ENCODE measurements around the gene LRCH1.
A peak's percentile ranks its signal among the peaks of the same experiment; 100 is the strongest.

LRCH1 gene

DNA sequence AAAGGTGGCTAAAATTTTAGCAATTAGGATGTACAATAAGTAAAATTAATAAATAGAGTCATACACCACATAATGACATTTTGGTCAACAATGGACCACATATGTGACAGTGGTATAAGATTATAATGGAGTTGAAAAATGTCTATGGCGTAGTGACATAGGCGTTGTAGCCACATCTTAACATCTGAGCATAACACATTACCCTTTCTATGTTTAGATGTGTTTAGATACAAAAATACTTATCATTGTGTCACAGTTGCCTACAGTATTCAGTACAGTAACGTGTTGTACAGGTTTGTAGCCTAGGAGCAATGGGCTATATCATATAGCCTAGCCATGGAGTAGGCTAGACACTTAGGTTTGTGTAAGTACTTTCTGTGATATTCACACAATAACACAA lies 111.2 kb downstream of the LRCH1 start:
- TF ChIP-seq POLR2A (IDR thresholded peaks at IDR 0.05; ENCODE audit: low read length) (no peak), GATA1 (IDR thresholded peaks at IDR 0.05; ENCODE audit: low read depth, low read length) (no peak)
- DNase-seq, result no peak

GRCh38 chr13:46665248-46665632 lies 112.3 kb downstream of the LRCH1 start:
- TF ChIP-seq GATA1 (IDR thresholded peaks at IDR 0.05; ENCODE audit: low read depth, low read length) (no peak), POLR2A (IDR thresholded peaks at IDR 0.05; ENCODE audit: low read length) (no peak)

GRCh38 chr13:46665633-46666482 lies 112.9 kb downstream of the LRCH1 start:
- no peak for DNase-seq
- TF ChIP-seq POLR2A (IDR thresholded peaks at IDR 0.05; ENCODE audit: low read length), result no peak
- TF ChIP-seq GATA1 (IDR thresholded peaks at IDR 0.05; ENCODE audit: low read depth, low read length), result no peak

More at GRCh38 chr13:46665248-46665632, 112.3 kb downstream of the LRCH1 start:
- no peak for DNase-seq

DNA sequence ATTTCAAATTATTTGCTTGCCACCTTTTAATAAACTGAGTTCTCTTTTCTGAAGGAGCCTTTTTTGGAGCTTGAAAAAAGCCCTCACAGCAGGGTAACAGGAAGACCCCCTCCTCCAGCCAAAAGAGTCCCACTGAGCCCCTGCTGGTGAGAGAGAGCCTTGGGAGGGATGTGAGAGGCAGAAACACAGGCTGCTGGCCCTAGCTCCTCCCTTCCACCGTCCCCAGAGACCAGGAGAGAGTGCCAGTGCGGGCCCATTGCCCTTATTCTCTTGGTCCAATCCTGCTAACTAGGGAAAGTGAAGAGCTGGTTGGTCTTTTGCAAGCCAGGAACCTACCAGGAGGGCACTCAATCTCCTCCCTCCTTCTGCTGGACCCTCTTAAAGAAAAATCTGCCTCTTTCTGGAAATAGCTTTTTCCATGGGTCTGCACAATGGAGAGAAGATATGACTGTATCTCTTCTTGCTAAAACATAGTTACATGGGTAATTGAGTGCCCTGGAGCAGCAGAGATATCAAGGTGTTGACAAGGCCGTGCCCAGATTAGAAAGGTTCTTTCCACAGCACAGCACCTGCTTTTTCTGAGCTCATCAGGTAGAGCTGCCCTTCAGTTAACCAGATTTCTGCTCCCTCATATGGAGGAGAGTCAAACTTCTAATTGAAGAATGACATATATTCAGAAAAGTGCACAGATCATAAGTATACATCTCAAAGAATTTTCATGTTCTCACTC lies 113.9 kb downstream of the LRCH1 start:
- TF ChIP-seq GATA1 (IDR thresholded peaks at IDR 0.05; ENCODE audit: low read depth, low read length), result no peak
- TF ChIP-seq POLR2A (IDR thresholded peaks at IDR 0.05; ENCODE audit: low read length), result no peak
- no peak for DNase-seq

GRCh38 chr13:46667687-46668281 lies 114.8 kb downstream of the LRCH1 start:
- no peak for TF ChIP-seq POLR2A (IDR thresholded peaks at IDR 0.05; ENCODE audit: low read length)
- no peak for TF ChIP-seq GATA1 (IDR thresholded peaks at IDR 0.05; ENCODE audit: low read depth, low read length)
- DNase-seq, result peak in 1 of 2 experiments; percentile 33

DNA sequence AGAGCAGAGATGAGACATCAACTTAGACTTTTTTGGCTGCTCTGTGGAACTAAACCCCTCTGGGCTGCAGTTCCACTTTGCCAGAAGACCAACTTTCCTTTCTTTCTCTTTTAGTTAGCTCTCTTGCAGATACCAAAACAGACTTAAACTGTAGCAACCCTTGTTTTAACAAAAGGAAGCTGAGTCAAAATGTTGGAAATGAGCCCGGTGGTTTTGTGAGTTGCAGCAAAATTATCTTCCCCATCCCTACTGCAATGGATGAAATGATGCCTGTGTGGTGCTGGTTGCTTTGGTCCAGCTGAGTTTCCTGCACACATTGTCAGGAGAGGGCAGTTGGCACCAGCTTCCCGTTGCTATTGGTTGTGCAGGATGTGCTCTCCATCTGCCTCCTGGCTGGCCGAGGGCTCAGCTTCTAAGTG lies 115.3 kb downstream of the LRCH1 start:
- DNase-seq, result peak; percentile 10 to 44
- no peak for TF ChIP-seq GATA1 (IDR thresholded peaks at IDR 0.05; ENCODE audit: low read depth, low read length)
- no peak for TF ChIP-seq POLR2A (IDR thresholded peaks at IDR 0.05; ENCODE audit: low read length)

DNA sequence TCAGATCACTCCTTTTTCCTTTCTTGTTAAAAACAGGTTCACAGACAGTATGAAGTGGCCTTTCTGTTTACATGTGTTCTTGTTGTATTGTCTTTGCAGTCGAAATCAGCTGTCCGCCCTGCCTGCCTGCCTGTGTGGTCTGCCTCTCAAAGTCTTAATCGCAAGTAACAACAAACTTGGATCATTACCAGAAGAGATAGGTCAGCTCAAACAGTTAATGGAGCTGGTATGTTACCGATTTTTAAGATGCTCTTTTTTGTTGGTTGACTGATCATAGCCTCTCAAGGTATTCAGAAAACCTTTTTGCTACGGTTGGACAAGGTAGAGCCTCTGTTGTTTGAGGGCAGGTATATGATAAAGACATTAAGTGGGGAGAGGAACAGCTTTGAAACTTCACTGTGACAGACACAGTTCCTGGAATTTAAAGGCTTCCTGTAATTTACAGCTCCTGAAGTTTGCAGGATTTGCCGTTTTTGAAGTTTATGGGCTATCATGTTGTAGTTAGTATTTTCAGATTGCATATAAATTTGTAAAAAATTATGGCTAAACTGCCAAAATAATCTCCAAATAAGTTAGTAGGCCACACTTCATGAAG lies 116.1 kb downstream of the LRCH1 start:
- TF ChIP-seq POLR2A (IDR thresholded peaks at IDR 0.05; ENCODE audit: low read length) (no peak), GATA1 (IDR thresholded peaks at IDR 0.05; ENCODE audit: low read depth, low read length) (no peak)
- DNase-seq, result peak; percentile 13 to 47

- TF ChIP-seq POLR2A (IDR thresholded peaks at IDR 0.05; ENCODE audit: low read length) (no peak), GATA1 (IDR thresholded peaks at IDR 0.05; ENCODE audit: low read depth, low read length) (no peak)
- no peak for DNase-seq
These were observed 119.5 kb downstream of the LRCH1 start for GRCh38 chr13:46672338-46673090.

- TF ChIP-seq GATA1 (IDR thresholded peaks at IDR 0.05; ENCODE audit: low read depth, low read length) (no peak), POLR2A (IDR thresholded peaks at IDR 0.05; ENCODE audit: low read length) (no peak)
- DNase-seq, result no peak
These were observed 122.0 kb downstream of the LRCH1 start for GRCh38 chr13:46675016-46675415.

DNA sequence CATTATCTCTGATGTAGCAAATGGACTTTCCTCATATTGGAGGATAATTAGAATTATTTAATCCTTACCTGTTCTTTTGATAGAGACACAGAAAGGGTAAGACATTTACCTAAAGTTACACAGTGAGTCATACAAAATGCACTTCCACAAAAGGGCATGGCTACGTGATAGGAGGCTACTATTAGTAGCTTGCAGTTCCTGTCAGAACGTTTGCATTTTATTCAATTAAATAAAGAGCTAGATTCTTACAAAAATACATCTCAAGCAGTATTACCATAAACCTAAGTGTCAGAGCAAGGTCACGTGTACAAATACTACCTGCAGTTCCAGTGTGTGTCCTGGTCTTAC lies 123.4 kb downstream of the LRCH1 start:
- DNase-seq, result no peak
- TF ChIP-seq GATA1 (IDR thresholded peaks at IDR 0.05; ENCODE audit: low read depth, low read length) (no peak), POLR2A (IDR thresholded peaks at IDR 0.05; ENCODE audit: low read length) (no peak)

GRCh38 chr13:46679369-46680120 lies 126.6 kb downstream of the LRCH1 start:
- TF ChIP-seq POLR2A (IDR thresholded peaks at IDR 0.05; ENCODE audit: low read length) (no peak), GATA1 (IDR thresholded peaks at IDR 0.05; ENCODE audit: low read depth, low read length) (no peak)
- DNase-seq, result no peak

DNA sequence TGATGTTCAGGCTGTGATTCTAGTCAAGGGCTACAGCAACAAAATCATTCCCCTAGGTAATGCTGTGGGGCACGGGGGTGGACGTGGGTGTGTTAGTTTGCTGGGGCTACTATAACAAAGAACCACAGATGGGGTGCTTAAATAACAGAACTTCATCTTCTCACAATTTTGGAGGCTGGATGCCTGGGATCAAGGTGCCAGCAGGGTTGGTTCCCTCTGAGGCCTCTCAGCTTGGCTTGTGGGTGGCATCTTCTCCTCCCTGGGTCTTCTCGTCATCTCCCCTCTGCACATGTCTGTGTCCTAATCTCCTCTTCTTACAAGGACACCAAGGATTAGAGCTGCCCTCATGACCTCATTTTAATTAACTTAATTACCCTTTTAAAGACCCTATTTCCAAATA lies 129.0 kb downstream of the LRCH1 start:
- no peak for DNase-seq
- no peak for TF ChIP-seq POLR2A (IDR thresholded peaks at IDR 0.05; ENCODE audit: low read length)
- no peak for TF ChIP-seq GATA1 (IDR thresholded peaks at IDR 0.05; ENCODE audit: low read depth, low read length)

GRCh38 chr13:46682707-46683106 lies 129.7 kb downstream of the LRCH1 start:
- TF ChIP-seq GATA1 (IDR thresholded peaks at IDR 0.05; ENCODE audit: low read depth, low read length), result no peak
- TF ChIP-seq POLR2A (IDR thresholded peaks at IDR 0.05; ENCODE audit: low read length), result no peak
- no peak for DNase-seq

Data from erythroblast (primary cell).